Ectodermal cell (in vitro differentiated cells): ENCODE results near the gene ITGA11.

ENCODE experiments used
- H3K27ac ChIP-seq: 2 replicates; pipeline ENCODE4 v1.7.0; 2013; ENCODE audit warnings: mild to moderate bottlenecking, low read depth, low read length; ENCODE audit not compliant: insufficient read depth, poor library complexity, severe bottlenecking
- H3K27me3 ChIP-seq: 2 replicates; pipeline ENCODE4 v1.7.0; 2013; ENCODE audit warnings: mild to moderate bottlenecking, low read length; ENCODE audit not compliant: insufficient read depth, control insufficient read depth, poor library complexity, severe bottlenecking
- H3K36me3 ChIP-seq: one replicate; pipeline ENCODE4 v1.7.0; 2013; ENCODE audit warnings: low read length; ENCODE audit not compliant: control insufficient read depth, insufficient read depth
- H3K4me1 ChIP-seq: one replicate; pipeline ENCODE4 v1.7.0; 2013; ENCODE audit warnings: low read length; ENCODE audit not compliant: control insufficient read depth, insufficient read depth
- H3K4me3 ChIP-seq: 2 replicates; pipeline ENCODE4 v1.7.0; 2013; ENCODE audit warnings: low read depth, low read length, control low read depth; ENCODE audit not compliant: insufficient read depth
- H3K9me3 ChIP-seq: 2 replicates; pipeline ENCODE4 v1.7.0; 2013; ENCODE audit warnings: mild to moderate bottlenecking, low read length, moderate library complexity; ENCODE audit not compliant: control insufficient read depth
- WGBS, 2 experiments: methylation state at CpG; one replicate each; pipeline ENCODE4 v1.1.7; 2013; ENCODE audit warnings: missing lambda C conversion rate in 2 of 2; 5-methylcytosine and 5-hydroxymethylcytosine counted together

Gene ITGA11

DNA sequence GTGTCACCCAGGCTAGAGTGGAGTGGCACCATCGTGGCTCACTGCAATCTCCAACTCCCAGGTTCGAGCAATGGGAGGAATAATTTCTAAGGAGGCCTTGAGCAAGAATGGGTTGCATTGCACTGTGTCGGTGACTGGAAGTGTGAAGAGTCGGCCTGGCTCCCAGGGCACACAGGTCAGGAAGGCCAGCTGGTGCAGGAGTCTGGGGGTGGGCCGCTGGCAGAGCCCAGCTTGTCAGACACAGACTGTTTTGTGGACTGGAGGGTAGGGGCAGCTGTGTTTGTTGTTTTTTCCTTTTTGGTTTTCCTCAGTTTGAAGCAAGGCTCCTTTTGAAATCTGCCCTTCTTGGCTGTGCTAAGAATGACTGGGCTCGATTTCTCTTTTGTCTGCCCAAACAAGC is 66.2 kb downstream of the ITGA11 start:
- Histone ChIP-seq H3K4me3 (no peak overlapping the region), H3K27me3 (no peaks in the 10 kb centered on the region), H3K36me3 (no peaks in the 10 kb centered on the region), H3K9me3 (no peaks in the 10 kb centered on the region), H3K4me1 (no peaks in the 10 kb centered on the region), H3K27ac (no peak overlapping the region)
- WGBS, 2 experiments: 87 to 93% methylated on average over 6 of the region's 6 CpGs

DNA sequence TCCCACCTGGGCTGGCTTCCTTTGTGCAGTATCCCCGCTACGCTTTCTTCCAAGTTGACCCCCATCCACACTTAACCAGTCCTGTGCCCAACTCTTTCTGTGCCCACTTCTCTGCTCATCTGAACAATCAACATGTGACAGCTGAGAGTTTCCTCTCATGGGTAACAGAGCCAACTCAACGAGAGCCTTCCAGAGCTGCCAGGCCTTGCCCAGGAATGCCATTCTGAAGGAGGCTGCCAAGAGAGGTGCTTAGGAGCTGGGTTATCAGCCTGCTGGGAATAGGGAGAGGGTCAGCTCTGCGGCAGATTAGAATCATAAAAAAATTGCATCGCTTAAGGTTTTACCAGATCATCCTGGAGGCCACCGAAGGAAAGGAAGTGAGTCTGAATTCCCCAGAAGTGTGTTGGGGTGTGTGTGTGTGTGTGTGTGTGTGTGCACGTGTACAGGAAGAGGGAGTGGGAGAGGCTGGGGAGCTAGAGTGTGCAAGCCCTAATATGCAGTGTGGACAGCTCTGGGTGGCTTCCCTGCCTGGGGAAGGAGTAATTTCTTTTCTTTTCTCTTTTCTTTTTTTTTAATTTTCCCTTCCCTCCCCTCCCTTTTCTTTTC is 66.7 kb downstream of the ITGA11 start:
- WGBS, 2 experiments: 93 to 95% methylated on average over 7 of the region's 7 CpGs
- Histone ChIP-seq H3K27me3 (no peaks in the 10 kb centered on the region), H3K27ac (no peak overlapping the region), H3K9me3 (no peaks in the 10 kb centered on the region), H3K4me1 (peaks cover 3% of the 10 kb centered on the region), H3K36me3 (no peaks in the 10 kb centered on the region), H3K4me3 (no peak overlapping the region)

DNA sequence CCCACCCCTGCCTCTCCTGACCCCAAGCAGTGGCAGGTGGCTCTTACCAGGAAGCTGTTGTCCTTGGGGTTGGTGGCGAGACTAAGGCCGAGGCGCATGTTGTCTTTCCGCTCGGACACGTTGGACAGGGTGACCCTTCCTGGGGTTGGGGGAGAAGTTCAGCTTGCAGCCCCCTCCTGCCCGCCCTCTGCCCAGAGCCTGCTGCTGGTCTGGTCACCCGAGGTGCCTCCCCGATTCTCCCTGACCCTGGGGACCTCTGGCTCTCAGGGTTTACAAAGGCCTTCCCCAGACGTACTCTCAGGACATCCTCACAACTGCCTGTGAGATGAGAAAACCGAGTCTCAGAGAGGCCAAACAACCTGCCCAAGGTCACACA is 67.3 kb downstream of the ITGA11 start:
- Histone ChIP-seq H3K4me1 (peaks cover 3% of the 10 kb centered on the region), H3K27me3 (no peaks in the 10 kb centered on the region), H3K27ac (no peak overlapping the region), H3K9me3 (no peaks in the 10 kb centered on the region), H3K4me3 (no peak overlapping the region), H3K36me3 (no peaks in the 10 kb centered on the region)
- 92 to 93% methylated on average over 11 of the region's 11 CpGs for WGBS, 2 experiments

DNA sequence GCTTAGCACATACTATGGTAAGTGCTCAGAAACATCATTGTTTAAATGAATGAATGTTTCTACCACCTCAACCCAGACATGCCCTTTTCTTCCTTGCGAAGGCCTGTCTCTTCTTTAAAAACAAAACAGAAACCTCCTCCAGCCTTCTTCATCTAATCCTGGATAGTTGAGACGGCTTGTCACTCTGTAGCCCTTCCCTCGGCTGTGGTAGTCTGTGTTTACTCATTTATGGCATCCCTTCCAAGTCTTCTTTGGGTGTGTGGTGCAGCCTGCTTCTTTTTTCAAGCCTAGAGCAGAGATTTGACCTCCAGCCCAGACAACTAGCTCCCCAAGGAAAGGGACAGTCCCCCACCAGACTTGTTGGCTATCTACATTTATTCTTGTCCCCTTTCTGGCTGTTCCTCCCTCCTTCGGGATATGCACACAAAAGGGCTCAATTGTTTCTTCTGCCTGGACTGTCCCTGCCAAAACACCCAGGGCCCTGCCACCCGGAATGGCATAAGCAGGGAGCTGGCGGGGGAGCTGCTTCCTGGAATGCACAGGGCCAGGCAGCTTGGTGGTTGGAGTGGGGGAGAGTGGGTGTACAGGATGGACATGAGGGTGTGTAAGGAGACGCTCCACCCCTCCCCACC is 67.8 kb downstream of the ITGA11 start:
- H3K27ac ChIP-seq: no peak overlapping the region
- H3K9me3 ChIP-seq: no peaks in the 10 kb centered on the region
- WGBS, 2 experiments: 84 to 88% methylated on average over 6 to 7 of the region's 7 CpGs
- H3K4me1 ChIP-seq: peaks cover 3% of the 10 kb centered on the region
- H3K4me3 ChIP-seq: no peak overlapping the region
- no peaks in the 10 kb centered on the region for H3K36me3 ChIP-seq
- no peaks in the 10 kb centered on the region for H3K27me3 ChIP-seq

DNA sequence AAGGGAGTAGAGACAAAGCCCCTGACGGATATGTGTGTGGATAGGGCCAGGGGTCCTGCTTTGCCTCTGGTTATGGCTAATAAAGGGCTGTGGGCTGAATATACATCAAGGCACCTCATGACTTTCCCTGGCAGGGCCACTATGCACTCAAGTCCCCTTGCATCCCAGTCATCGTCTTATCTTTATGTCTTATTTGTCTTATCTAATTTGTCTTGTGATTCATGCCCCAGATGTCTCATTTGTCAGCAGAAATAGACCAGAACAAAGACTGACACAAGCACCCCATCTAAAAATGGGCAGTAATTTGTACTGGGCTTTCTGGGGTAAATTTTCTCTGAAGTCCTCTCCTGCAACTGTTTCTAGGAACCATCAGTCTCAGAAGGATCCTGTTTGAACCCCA is 68.6 kb downstream of the ITGA11 start:
- H3K4me1 ChIP-seq: peaks cover 3% of the 10 kb centered on the region
- H3K4me3 ChIP-seq: no peak overlapping the region
- H3K27ac ChIP-seq: no peak overlapping the region
- 83 to 97% methylated on average over 2 of the region's 2 CpGs for WGBS, 2 experiments
- no peaks in the 10 kb centered on the region for H3K36me3 ChIP-seq
- H3K27me3 ChIP-seq: no peaks in the 10 kb centered on the region
- H3K9me3 ChIP-seq: no peaks in the 10 kb centered on the region

DNA sequence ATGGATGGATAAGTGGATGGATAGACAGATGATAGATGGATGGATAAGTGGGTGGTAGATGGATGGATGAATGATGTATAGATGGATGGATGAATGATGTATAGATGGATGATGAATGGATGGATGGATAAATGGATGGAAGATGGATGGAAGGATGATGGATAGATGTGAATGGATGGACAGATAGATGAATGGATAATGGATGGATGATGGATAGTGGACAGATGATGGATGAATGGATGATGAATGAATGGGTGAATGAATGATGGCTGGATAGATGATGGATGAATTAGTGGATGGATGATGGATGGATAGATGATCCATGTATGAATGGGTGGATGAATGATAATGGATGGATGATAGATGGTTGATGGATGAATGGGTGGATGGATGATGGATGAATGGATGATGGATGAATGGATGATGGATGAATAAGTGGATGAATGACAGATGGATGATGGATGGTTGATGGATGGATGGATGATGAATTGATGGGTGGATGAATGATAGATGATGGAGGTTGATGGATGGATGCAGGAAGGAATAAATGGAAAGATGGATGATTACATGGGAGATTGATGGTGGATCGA is 69.3 kb downstream of the ITGA11 start:
- Histone ChIP-seq H3K36me3 (no peaks in the 10 kb centered on the region), H3K27ac (no peak overlapping the region), H3K9me3 (no peaks in the 10 kb centered on the region), H3K4me3 (no peak overlapping the region), H3K27me3 (no peaks in the 10 kb centered on the region), H3K4me1 (peaks cover 3% of the 10 kb centered on the region)
- 96 to 97% methylated on average over 1 of the region's 1 CpG for WGBS, 2 experiments

DNA sequence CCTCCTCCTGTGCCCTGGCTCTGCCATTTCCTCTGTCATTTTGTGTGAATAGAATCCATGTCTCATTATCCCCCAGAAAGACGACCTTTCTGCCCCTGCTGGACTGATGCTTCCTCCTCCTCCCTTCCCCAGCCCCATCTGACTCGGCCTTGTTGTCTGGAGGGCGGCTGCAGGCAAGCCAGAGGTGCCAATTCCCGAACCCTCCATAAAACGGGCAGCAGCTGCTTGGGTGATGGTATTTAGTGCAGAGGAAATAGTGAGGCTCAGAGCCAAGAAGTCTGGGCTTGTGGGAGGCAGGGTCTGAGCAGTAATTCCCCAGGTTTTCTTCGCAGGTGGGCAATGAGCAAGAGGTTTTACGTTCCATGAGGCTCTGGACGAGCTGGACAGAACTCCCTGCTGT is 71.2 kb downstream of the ITGA11 start:
- Histone ChIP-seq H3K36me3 (no peaks in the 10 kb centered on the region), H3K4me1 (peaks cover 3% of the 10 kb centered on the region), H3K27me3 (no peaks in the 10 kb centered on the region), H3K9me3 (no peaks in the 10 kb centered on the region), H3K27ac (no peak overlapping the region), H3K4me3 (no peak overlapping the region)
- 83 to 87% methylated on average over 8 of the region's 8 CpGs for WGBS, 2 experiments

DNA sequence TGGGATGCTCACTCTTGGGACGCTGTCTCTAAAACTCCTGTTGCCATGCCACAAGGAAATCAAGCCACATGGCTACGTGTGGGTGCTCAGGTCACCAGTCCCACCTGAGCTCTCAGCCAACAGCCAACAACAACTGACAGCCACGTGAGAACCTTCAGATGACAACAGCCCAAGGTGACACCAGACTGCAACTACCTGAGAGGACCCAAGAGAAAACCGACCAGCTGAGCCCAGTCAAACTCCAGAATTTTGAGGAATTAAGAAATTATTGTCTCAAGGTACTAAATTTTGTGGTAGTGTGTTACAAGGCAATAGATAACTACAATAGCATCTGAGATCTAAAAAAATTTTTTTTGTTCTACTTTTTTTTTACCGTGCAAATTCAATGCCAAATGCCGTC is 75.2 kb downstream of the ITGA11 start:
- WGBS, 2 experiments: 95 to 96% methylated on average over 6 of the region's 6 CpGs
- Histone ChIP-seq H3K4me3 (no peak overlapping the region), H3K27ac (no peak overlapping the region), H3K9me3 (no peaks in the 10 kb centered on the region), H3K36me3 (no peaks in the 10 kb centered on the region), H3K27me3 (no peaks in the 10 kb centered on the region), H3K4me1 (peaks cover 3% of the 10 kb centered on the region)

DNA sequence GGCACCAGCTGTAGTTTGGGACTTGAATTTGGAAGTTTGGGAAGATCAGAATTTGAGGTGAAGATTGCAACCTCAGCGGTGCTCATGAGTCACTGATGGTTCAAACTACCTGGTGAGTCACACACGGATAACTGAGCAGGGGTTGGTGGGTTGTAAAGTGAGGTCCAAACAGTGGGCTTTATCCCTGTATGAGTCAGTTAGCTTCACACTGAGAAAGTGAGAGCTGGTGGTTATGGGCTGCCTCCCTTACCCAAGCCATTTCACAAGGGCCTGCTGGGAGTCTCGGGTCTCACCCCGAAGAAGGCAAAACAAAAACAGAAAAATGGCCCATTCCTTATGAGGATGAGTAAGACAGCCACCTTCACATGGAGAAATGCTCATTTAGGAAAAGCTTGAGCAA is 77.0 kb downstream of the ITGA11 start:
- Histone ChIP-seq H3K27me3 (no peaks in the 10 kb centered on the region), H3K27ac (no peak overlapping the region), H3K4me3 (no peak overlapping the region), H3K9me3 (no peaks in the 10 kb centered on the region), H3K4me1 (no peaks in the 10 kb centered on the region), H3K36me3 (no peaks in the 10 kb centered on the region)
- 80 to 84% methylated on average over 4 of the region's 4 CpGs for WGBS, 2 experiments

DNA sequence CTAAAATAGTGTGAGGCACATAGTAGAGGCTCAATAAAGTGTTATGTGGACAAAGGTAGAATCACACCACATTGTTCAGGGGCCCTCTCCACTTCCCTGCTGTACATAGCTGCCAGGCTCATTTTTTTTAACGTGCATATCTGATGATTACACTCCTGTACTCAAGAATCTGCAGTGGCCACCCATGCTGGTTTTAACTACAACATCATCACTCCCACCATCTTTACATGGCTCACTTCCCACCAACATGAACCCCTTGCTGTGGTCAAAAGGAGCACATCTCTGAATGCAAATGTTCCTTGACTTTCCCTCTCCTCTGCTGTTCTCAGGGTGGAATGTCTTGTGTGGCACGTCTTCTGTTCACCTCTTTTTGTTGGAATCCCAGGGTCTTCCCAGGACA is 77.7 kb downstream of the ITGA11 start:
- Histone ChIP-seq H3K4me1 (no peaks in the 10 kb centered on the region), H3K9me3 (no peaks in the 10 kb centered on the region), H3K27me3 (no peaks in the 10 kb centered on the region), H3K27ac (no peak overlapping the region), H3K36me3 (no peaks in the 10 kb centered on the region), H3K4me3 (no peak overlapping the region)
- WGBS, 2 experiments: 88 to 93% methylated on average over 2 of the region's 2 CpGs
